HepG2 (cell line): ENCODE measurements around the gene STRADA. TPM values are rescaled to one million over a fixed set of nuclear protein-coding genes. Genes with fewer than 3 reads are reported as not detected.

ENCODE experiments used
- ATAC-seq: fragments of 200-7000 bp; cut with Tn5 transposase; 3 replicates; pipeline ENCODE4 v1.9.1; 2020; ENCODE audit warnings: mild to moderate bottlenecking, moderate library complexity
- BruUV-seq: library from RNA; stranded (reverse); fragments of 400-500 nt; replicated peaks from 2 replicates; lab custom pipeline; 2021; lab: Mats Ljungman, UMichigan
- CTCF ChIA-PET: fragments of 300-600 bp; formaldehyde crosslinking; extraction: SDS; loops from one replicate; lab custom pipeline; 2021; ENCODE audit warnings: low total read pairs, inconsistent platforms, low intra/inter-chr PET ratio; lab: Yijun Ruan, JAX
- POLR2A ChIA-PET: fragments of 350-600 bp; sonication (Branson Sonifier 250); formaldehyde crosslinking; loops from one replicate; lab custom pipeline; 2020; ENCODE audit warnings: antibody characterized with exemption, inconsistent platforms; lab: Yijun Ruan, JAX
- DNase-seq: peaks from one replicate; pipeline ENCODE4 v3.0.0-alpha.2; 2015; ENCODE audit warnings: low spot score
- FAIRE-seq: peaks from 3 replicates; lab custom pipeline; 2011; peaks lifted over from hg19 to GRCh38; lab: Jason Lieb, UNC
- H2AFZ ChIP-seq: one replicate; pipeline ENCODE4 v1.6.1; 2011; ENCODE audit warnings: low read length, inconsistent platforms
- H3K27ac ChIP-seq: fragments of 300-600 bp; 3 replicates; pipeline ENCODE4 v1.8.0; 2011; ENCODE audit warnings: mixed run types, mild to moderate bottlenecking, mixed read lengths, low read length, inconsistent platforms; ENCODE audit not compliant: insufficient read depth; ENCODE audit errors: extremely low read length
- H3K27me3 ChIP-seq, 2 experiments: fragments of 200-600 bp in 1 of 2; 2 replicates in 1 of 2; 3 replicates in 1 of 2; pipeline versions ENCODE4 v1.6.0 to v1.8.0; 2011; ENCODE audit warnings: low read length in 2 of 2, mild to moderate bottlenecking in 2 of 2, moderate library complexity in 2 of 2, inconsistent platforms in 1 of 2; ENCODE audit not compliant: insufficient read depth in 2 of 2, control insufficient read depth in 1 of 2
- H3K36me3 ChIP-seq, 2 experiments: fragments of 200-600 bp in 1 of 2; replicated peaks in 1 of 2; 2 replicates in 1 of 2; 3 replicates in 1 of 2; pipeline versions ENCODE4 v1.5.1 to v1.8.0; 2011; ENCODE audit warnings: low read length in 2 of 2, inconsistent platforms in 1 of 2; ENCODE audit not compliant: insufficient read depth in 2 of 2, control insufficient read depth in 1 of 2
- H3K4me1 ChIP-seq: 2 replicates; pipeline ENCODE4 v1.5.1; 2012; ENCODE audit warnings: low read length, inconsistent platforms; ENCODE audit not compliant: insufficient read depth
- H3K4me2 ChIP-seq: 2 replicates; pipeline ENCODE4 v1.6.0; 2011; ENCODE audit warnings: low read depth, low read length, inconsistent platforms
- H3K4me3 ChIP-seq, 3 experiments: fragments of 200-600 bp in 1 of 3; sonication (generic), shearing (Covaris generic) in 1 of 3; replicated peaks in 1 of 3; 2 replicates each; pipeline ENCODE4 v1.5.1; 2011 to 2016; ENCODE audit warnings: low read length in 3 of 3, inconsistent platforms in 2 of 3, low read depth in 2 of 3, mild to moderate bottlenecking in 2 of 3, control low read depth in 1 of 3, mixed read lengths in 1 of 3; ENCODE audit not compliant: insufficient read depth in 1 of 3
- H3K79me2 ChIP-seq: one replicate; pipeline ENCODE4 v1.6.1; 2011; ENCODE audit warnings: low read length, inconsistent platforms; ENCODE audit not compliant: insufficient read depth
- H3K9ac ChIP-seq: 2 replicates; pipeline ENCODE4 v1.6.0; 2011; ENCODE audit warnings: mild to moderate bottlenecking, low read depth, low read length, inconsistent platforms; ENCODE audit not compliant: insufficient read depth
- H3K9me3 ChIP-seq: 2 replicates; pipeline ENCODE4 v1.5.1; 2012; ENCODE audit warnings: mild to moderate bottlenecking, low read length
- H4K20me1 ChIP-seq: 2 replicates; pipeline ENCODE4 v1.6.0; 2011; ENCODE audit warnings: inconsistent platforms, mild to moderate bottlenecking, low read length, moderate library complexity; ENCODE audit not compliant: insufficient read depth
- DR1 ChIP-seq: sonication (generic); formaldehyde crosslinking; IDR thresholded peaks from 2 replicates; pipeline ENCODE4 v1.8.0; 2021; ENCODE audit warnings: mild to moderate bottlenecking, missing genetic modification reagents, inconsistent platforms
- ELF3 ChIP-seq: IDR thresholded peaks from 2 replicates; pipeline ENCODE4 v1.6.1; 2016; ENCODE audit warnings: missing genetic modification reagents, missing compliant biosample characterization
- GFI1 ChIP-seq: sonication (generic); formaldehyde crosslinking; IDR thresholded peaks from 2 replicates; pipeline ENCODE4 v1.5.0; 2020; ENCODE audit warnings: missing genetic modification reagents, mild to moderate bottlenecking, borderline replicate concordance
- JUNB ChIP-seq: sonication (generic); formaldehyde crosslinking; IDR thresholded peaks from 2 replicates; pipeline ENCODE4 v1.8.0; 2022; ENCODE audit warnings: missing genetic modification reagents, mild to moderate bottlenecking, borderline replicate concordance
- MTF1 ChIP-seq: sonication (generic); formaldehyde crosslinking; IDR thresholded peaks from 2 replicates; pipeline ENCODE4 v1.5.0; 2020; ENCODE audit warnings: missing genetic modification reagents
- RCOR2 ChIP-seq: IDR thresholded peaks from 2 replicates; pipeline ENCODE4 v1.6.1; 2016; ENCODE audit warnings: missing biosample characterization, missing genetic modification reagents
- SNAPC2 ChIP-seq: sonication (generic); formaldehyde crosslinking; IDR thresholded peaks from 2 replicates; pipeline ENCODE4 v1.8.1; 2022; ENCODE audit warnings: mild to moderate bottlenecking, missing genetic modification reagents
- THAP11 ChIP-seq: IDR thresholded peaks from 2 replicates; pipeline ENCODE4 v1.6.1; 2016; ENCODE audit warnings: missing biosample characterization, missing genetic modification reagents
- ZKSCAN5 ChIP-seq: sonication (generic); formaldehyde crosslinking; IDR thresholded peaks from 2 replicates; pipeline ENCODE4 v1.5.1; 2020; ENCODE audit warnings: mild to moderate bottlenecking, missing genetic modification reagents
- ZNF230 ChIP-seq: sonication (generic); formaldehyde crosslinking; IDR thresholded peaks from 2 replicates; pipeline ENCODE4 v1.4.0; 2020; ENCODE audit warnings: mild to moderate bottlenecking, missing genetic modification reagents
- ZNF737 ChIP-seq: sonication (generic); formaldehyde crosslinking; IDR thresholded peaks from 2 replicates; pipeline ENCODE4 v1.5.0; 2020; ENCODE audit warnings: missing genetic modification reagents, mild to moderate bottlenecking, borderline replicate concordance
- ZSCAN31 ChIP-seq: sonication (generic); formaldehyde crosslinking; IDR thresholded peaks from 2 replicates; pipeline ENCODE4 v1.5.0; 2020; ENCODE audit warnings: low read depth, mild to moderate bottlenecking, missing genetic modification reagents
- WGBS: methylation state at CpG from one replicate; pipeline ENCODE4 v1.1.6; 2017; ENCODE audit warnings: low lambda C conversion rate; 5-methylcytosine and 5-hydroxymethylcytosine counted together
- in situ Hi-C: cut with HindIII; loops from 2 replicates; pipeline ENCODE4 v1.10.0; 2017; ENCODE audit warnings: low pct_unique_long_range_greater_than_20kb; ENCODE audit not compliant: extremely low pct_ligation_motif_present
- intact Hi-C: fragments of 100-400 bp; cut with micrococcal nuclease; formaldehyde crosslinking; loops from one replicate; pipeline ENCODE4 v1.10.0; 2022; ENCODE audit not compliant: unreplicated experiment
- polyA plus RNA-seq, 8 experiments: library from polyadenylated mRNA; depleted of rRNA in 3 of 8; stranded (reverse) in 7 of 8; unstranded in 1 of 8; fragments of >200 nt; fragmentation: Illumina TruSeq in 4 of 8; extraction: Trizol in 4 of 8; gene quantifications; 2 replicates each; pipeline versions ENCODE4 v1.2.1 to v1.2.3, GENCODE V29; 2011 to 2016; ENCODE audit warnings: low read depth in 4 of 8, missing spikeins in 1 of 8, mixed read lengths in 1 of 8; ENCODE audit not compliant: insufficient read depth in 1 of 8
- total RNA-seq, 5 experiments: library from RNA; depleted of rRNA; stranded (reverse); fragments of >200 nt; fragmentation: Illumina TruSeq; extraction: Trizol; gene quantifications; 2 replicates each; pipeline ENCODE4 v1.2.3, GENCODE V29; 2016; ENCODE audit warnings: low read depth in 1 of 5
- TF ChIP-seq, protein P1 (sequence below): sonication (generic); formaldehyde crosslinking; IDR thresholded peaks from 2 replicates; pipeline ENCODE4 v1.8.0; 2022; ENCODE audit warnings: mild to moderate bottlenecking, missing genetic modification reagents, moderate library complexity
- TF ChIP-seq, protein P2 (sequence below): sonication (generic); formaldehyde crosslinking; IDR thresholded peaks from 2 replicates; pipeline ENCODE4 v1.9.0; 2022; ENCODE audit warnings: low read depth, missing genetic modification reagents
- TF ChIP-seq, protein P3 (sequence below): IDR thresholded peaks from 2 replicates; pipeline ENCODE4 v1.6.1; 2016; ENCODE audit warnings: mild to moderate bottlenecking, missing biosample characterization, missing genetic modification reagents
- TF ChIP-seq, protein P4 (sequence below): sonication (generic); formaldehyde crosslinking; IDR thresholded peaks from 2 replicates; pipeline ENCODE4 v1.5.0; 2020; ENCODE audit warnings: missing genetic modification reagents
- TF ChIP-seq, protein P5 (sequence below): sonication (generic); formaldehyde crosslinking; IDR thresholded peaks from 2 replicates; pipeline ENCODE4 v1.5.0; 2020; ENCODE audit warnings: mild to moderate bottlenecking, missing genetic modification reagents, moderate library complexity

Gene STRADA
- total and polyA plus RNA-seq, 2 of the 13 experiments (the other 11 are each of a cell fraction or from before 2014, with no cell fraction given): 17.6 to 17.9 TPM

DNA sequence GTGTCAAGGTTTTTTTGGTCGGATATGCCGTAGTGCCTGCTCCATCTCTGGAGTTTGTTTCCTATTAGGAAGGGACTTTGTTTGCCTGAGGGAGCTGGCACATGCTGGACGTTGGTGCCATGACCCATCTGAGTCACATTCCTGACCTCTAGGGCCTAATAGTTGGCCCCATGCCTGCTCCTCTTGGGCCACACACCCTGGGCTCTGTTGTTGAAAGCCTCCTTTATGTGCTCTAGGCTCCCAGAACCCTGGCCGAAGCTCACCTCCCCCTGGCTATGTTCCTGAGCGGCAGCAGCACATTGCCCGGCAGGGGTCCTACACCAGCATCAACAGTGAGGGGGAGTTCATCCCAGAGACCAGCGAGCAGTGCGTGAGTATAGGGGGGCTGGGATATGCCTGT, 60.1 kb downstream of the STRADA start:
- no peaks in the 10 kb centered on the region for H3K79me2 ChIP-seq
- POLR2A ChIA-PET: no interaction called here
- no TSS peak for BruUV-seq
- H3K4me1 ChIP-seq: peaks cover 5% of the 10 kb centered on the region
- H3K36me3 ChIP-seq: peaks cover 21 to 51% of the 10 kb centered on the region in 2 experiments; a peak in 4 of 5 replicates
- CTCF ChIA-PET: no interaction called here
- H4K20me1 ChIP-seq: no peaks in the 10 kb centered on the region
- DNase-seq (no peak), ATAC-seq (no peak), FAIRE-seq (no peak)
- no peak overlapping the region for H3K9ac ChIP-seq
- no peaks in the 10 kb centered on the region for H3K9me3 ChIP-seq
- intact Hi-C loops: no loop called here
- 87% methylated on average over 8 of the region's 8 CpGs for WGBS
- H2AFZ ChIP-seq: no peak overlapping the region
- no peak overlapping the region for H3K4me2 ChIP-seq
- no peak overlapping the region for H3K27ac ChIP-seq
- no peak overlapping the region for H3K4me3 ChIP-seq
- no peaks in the 10 kb centered on the region for H3K27me3 ChIP-seq
- in situ Hi-C loops: no loop called here
- TF ChIP-seq JUNB (CRISPR knock-in tag) (no peak), ZSCAN31 (CRISPR knock-in tag) (no peak), GFI1 (CRISPR knock-in tag) (no peak), ELF3 (CRISPR knock-in tag) (no peak), THAP11 (CRISPR knock-in tag) (no peak), DR1 (CRISPR knock-in tag) (no peak), MTF1 (CRISPR knock-in tag) (no peak), ZKSCAN5 (CRISPR knock-in tag) (no peak), ZNF230 (no peak), ZNF737 (CRISPR knock-in tag) (no peak), SNAPC2 (no peak), RCOR2 (no peak)
- TF ChIP-seq, protein P1, sequence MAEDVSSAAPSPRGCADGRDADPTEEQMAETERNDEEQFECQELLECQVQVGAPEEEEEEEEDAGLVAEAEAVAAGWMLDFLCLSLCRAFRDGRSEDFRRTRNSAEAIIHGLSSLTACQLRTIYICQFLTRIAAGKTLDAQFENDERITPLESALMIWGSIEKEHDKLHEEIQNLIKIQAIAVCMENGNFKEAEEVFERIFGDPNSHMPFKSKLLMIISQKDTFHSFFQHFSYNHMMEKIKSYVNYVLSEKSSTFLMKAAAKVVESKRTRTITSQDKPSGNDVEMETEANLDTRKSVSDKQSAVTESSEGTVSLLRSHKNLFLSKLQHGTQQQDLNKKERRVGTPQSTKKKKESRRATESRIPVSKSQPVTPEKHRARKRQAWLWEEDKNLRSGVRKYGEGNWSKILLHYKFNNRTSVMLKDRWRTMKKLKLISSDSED (CRISPR knock-in tag): no peak
- TF ChIP-seq, protein P2, sequence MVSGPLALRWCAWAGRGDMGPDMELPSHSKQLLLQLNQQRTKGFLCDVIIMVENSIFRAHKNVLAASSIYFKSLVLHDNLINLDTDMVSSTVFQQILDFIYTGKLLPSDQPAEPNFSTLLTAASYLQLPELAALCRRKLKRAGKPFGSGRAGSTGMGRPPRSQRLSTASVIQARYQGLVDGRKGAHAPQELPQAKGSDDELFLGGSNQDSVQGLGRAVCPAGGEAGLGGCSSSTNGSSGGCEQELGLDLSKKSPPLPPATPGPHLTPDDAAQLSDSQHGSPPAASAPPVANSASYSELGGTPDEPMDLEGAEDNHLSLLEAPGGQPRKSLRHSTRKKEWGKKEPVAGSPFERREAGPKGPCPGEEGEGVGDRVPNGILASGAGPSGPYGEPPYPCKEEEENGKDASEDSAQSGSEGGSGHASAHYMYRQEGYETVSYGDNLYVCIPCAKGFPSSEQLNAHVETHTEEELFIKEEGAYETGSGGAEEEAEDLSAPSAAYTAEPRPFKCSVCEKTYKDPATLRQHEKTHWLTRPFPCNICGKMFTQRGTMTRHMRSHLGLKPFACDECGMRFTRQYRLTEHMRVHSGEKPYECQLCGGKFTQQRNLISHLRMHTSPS (CRISPR knock-in tag): no peak
- TF ChIP-seq, protein P3, sequence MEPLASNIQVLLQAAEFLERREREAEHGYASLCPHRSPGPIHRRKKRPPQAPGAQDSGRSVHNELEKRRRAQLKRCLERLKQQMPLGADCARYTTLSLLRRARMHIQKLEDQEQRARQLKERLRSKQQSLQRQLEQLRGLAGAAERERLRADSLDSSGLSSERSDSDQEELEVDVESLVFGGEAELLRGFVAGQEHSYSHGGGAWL (CRISPR knock-in tag): no peak
- TF ChIP-seq, protein P4, sequence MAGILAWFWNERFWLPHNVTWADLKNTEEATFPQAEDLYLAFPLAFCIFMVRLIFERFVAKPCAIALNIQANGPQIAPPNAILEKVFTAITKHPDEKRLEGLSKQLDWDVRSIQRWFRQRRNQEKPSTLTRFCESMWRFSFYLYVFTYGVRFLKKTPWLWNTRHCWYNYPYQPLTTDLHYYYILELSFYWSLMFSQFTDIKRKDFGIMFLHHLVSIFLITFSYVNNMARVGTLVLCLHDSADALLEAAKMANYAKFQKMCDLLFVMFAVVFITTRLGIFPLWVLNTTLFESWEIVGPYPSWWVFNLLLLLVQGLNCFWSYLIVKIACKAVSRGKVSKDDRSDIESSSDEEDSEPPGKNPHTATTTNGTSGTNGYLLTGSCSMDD: no peak
- TF ChIP-seq, protein P5, sequence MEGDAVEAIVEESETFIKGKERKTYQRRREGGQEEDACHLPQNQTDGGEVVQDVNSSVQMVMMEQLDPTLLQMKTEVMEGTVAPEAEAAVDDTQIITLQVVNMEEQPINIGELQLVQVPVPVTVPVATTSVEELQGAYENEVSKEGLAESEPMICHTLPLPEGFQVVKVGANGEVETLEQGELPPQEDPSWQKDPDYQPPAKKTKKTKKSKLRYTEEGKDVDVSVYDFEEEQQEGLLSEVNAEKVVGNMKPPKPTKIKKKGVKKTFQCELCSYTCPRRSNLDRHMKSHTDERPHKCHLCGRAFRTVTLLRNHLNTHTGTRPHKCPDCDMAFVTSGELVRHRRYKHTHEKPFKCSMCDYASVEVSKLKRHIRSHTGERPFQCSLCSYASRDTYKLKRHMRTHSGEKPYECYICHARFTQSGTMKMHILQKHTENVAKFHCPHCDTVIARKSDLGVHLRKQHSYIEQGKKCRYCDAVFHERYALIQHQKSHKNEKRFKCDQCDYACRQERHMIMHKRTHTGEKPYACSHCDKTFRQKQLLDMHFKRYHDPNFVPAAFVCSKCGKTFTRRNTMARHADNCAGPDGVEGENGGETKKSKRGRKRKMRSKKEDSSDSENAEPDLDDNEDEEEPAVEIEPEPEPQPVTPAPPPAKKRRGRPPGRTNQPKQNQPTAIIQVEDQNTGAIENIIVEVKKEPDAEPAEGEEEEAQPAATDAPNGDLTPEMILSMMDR (CRISPR knock-in tag): no peak
